HepG2 (cell line): ENCODE results near the gene CD300LG. TPM values are rescaled to one million over a fixed set of nuclear protein-coding genes. Genes with fewer than 3 reads are reported as not detected.

Experiments
- ATAC-seq: fragments of 200-7000 bp; cut with Tn5 transposase; 3 replicates; pipeline ENCODE4 v1.9.1; 2020; ENCODE audit warnings: mild to moderate bottlenecking, moderate library complexity
- BruUV-seq: library from RNA; stranded (reverse); fragments of 400-500 nt; replicated peaks from 2 replicates; lab custom pipeline; 2021; lab: Mats Ljungman, UMichigan
- CTCF ChIA-PET: fragments of 300-600 bp; formaldehyde crosslinking; extraction: SDS; loops from one replicate; lab custom pipeline; 2021; ENCODE audit warnings: low total read pairs, inconsistent platforms, low intra/inter-chr PET ratio; lab: Yijun Ruan, JAX
- POLR2A ChIA-PET: fragments of 350-600 bp; sonication (Branson Sonifier 250); formaldehyde crosslinking; loops from one replicate; lab custom pipeline; 2020; ENCODE audit warnings: antibody characterized with exemption, inconsistent platforms; lab: Yijun Ruan, JAX
- DNase-seq: peaks from one replicate; pipeline ENCODE4 v3.0.0-alpha.2; 2015; ENCODE audit warnings: low spot score
- FAIRE-seq: peaks from 3 replicates; lab custom pipeline; 2011; peaks lifted over from hg19 to GRCh38; lab: Jason Lieb, UNC
- H2AFZ ChIP-seq: one replicate; pipeline ENCODE4 v1.6.1; 2011; ENCODE audit warnings: low read length, inconsistent platforms
- H3K27ac ChIP-seq: fragments of 300-600 bp; 3 replicates; pipeline ENCODE4 v1.8.0; 2011; ENCODE audit warnings: mixed run types, mild to moderate bottlenecking, mixed read lengths, low read length, inconsistent platforms; ENCODE audit not compliant: insufficient read depth; ENCODE audit errors: extremely low read length
- H3K27me3 ChIP-seq, 2 experiments: fragments of 200-600 bp in 1 of 2; 2 replicates in 1 of 2; 3 replicates in 1 of 2; pipeline versions ENCODE4 v1.6.0 to v1.8.0; 2011; ENCODE audit warnings: low read length in 2 of 2, mild to moderate bottlenecking in 2 of 2, moderate library complexity in 2 of 2, inconsistent platforms in 1 of 2; ENCODE audit not compliant: insufficient read depth in 2 of 2, control insufficient read depth in 1 of 2
- H3K36me3 ChIP-seq, 2 experiments: fragments of 200-600 bp in 1 of 2; replicated peaks in 1 of 2; 2 replicates in 1 of 2; 3 replicates in 1 of 2; pipeline versions ENCODE4 v1.5.1 to v1.8.0; 2011; ENCODE audit warnings: low read length in 2 of 2, inconsistent platforms in 1 of 2; ENCODE audit not compliant: insufficient read depth in 2 of 2, control insufficient read depth in 1 of 2
- H3K4me1 ChIP-seq: 2 replicates; pipeline ENCODE4 v1.5.1; 2012; ENCODE audit warnings: low read length, inconsistent platforms; ENCODE audit not compliant: insufficient read depth
- H3K4me2 ChIP-seq: 2 replicates; pipeline ENCODE4 v1.6.0; 2011; ENCODE audit warnings: low read depth, low read length, inconsistent platforms
- H3K4me3 ChIP-seq, 3 experiments: fragments of 200-600 bp in 1 of 3; sonication (generic), shearing (Covaris generic) in 1 of 3; replicated peaks in 1 of 3; 2 replicates each; pipeline ENCODE4 v1.5.1; 2011 to 2016; ENCODE audit warnings: low read length in 3 of 3, inconsistent platforms in 2 of 3, low read depth in 2 of 3, mild to moderate bottlenecking in 2 of 3, control low read depth in 1 of 3, mixed read lengths in 1 of 3; ENCODE audit not compliant: insufficient read depth in 1 of 3
- H3K79me2 ChIP-seq: one replicate; pipeline ENCODE4 v1.6.1; 2011; ENCODE audit warnings: low read length, inconsistent platforms; ENCODE audit not compliant: insufficient read depth
- H3K9ac ChIP-seq: 2 replicates; pipeline ENCODE4 v1.6.0; 2011; ENCODE audit warnings: mild to moderate bottlenecking, low read depth, low read length, inconsistent platforms; ENCODE audit not compliant: insufficient read depth
- H3K9me3 ChIP-seq: 2 replicates; pipeline ENCODE4 v1.5.1; 2012; ENCODE audit warnings: mild to moderate bottlenecking, low read length
- H4K20me1 ChIP-seq: 2 replicates; pipeline ENCODE4 v1.6.0; 2011; ENCODE audit warnings: inconsistent platforms, mild to moderate bottlenecking, low read length, moderate library complexity; ENCODE audit not compliant: insufficient read depth
- ARNT ChIP-seq: fragments of 450-650 bp; IDR thresholded peaks from 2 replicates; pipeline ENCODE4 v1.6.1; 2017
- ATF7 ChIP-seq, 2 experiments: fragments of 450-650 bp in 1 of 2; sonication (generic) in 1 of 2; formaldehyde crosslinking in 1 of 2; IDR thresholded peaks; 2 replicates each; pipeline versions ENCODE4 v1.4.0 to v1.6.1; 2016 to 2020; ENCODE audit warnings: antibody characterized with exemption in 1 of 2, mild to moderate bottlenecking in 1 of 2, missing genetic modification reagents in 1 of 2
- ATM ChIP-seq: fragments of 450-650 bp; IDR thresholded peaks from 2 replicates; pipeline ENCODE4 v1.7.1; 2017; ENCODE audit warnings: mild to moderate bottlenecking, borderline replicate concordance
- BRD4 ChIP-seq: sonication (generic); formaldehyde crosslinking; IDR thresholded peaks from 2 replicates; pipeline ENCODE4 v1.4.0; 2020; ENCODE audit warnings: missing genetic modification reagents
- CBX1 ChIP-seq: IDR thresholded peaks from one replicate; pipeline ENCODE4 v1.6.1; 2016; ENCODE audit warnings: antibody characterized with exemption, low read depth
- CREM ChIP-seq, 2 experiments: sonication (generic) in 1 of 2; formaldehyde crosslinking in 1 of 2; IDR thresholded peaks; 2 replicates each; pipeline versions ENCODE4 v1.4.0 to v1.6.1; 2016 to 2020; ENCODE audit warnings: antibody characterized with exemption in 1 of 2, mild to moderate bottlenecking in 1 of 2, missing genetic modification reagents in 1 of 2
- NFRKB ChIP-seq: fragments of 450-650 bp; IDR thresholded peaks from 2 replicates; pipeline ENCODE4 v1.6.1; 2017
- PHB2 ChIP-seq: fragments of 450-650 bp; IDR thresholded peaks from 2 replicates; pipeline ENCODE4 v1.6.1; 2018; ENCODE audit not compliant: partially characterized antibody
- SAFB2 ChIP-seq: sonication (generic); formaldehyde crosslinking; IDR thresholded peaks from 2 replicates; pipeline ENCODE4 v1.5.1; 2020; ENCODE audit warnings: missing genetic modification reagents, low read depth, mild to moderate bottlenecking, borderline replicate concordance
- ZNF230 ChIP-seq: sonication (generic); formaldehyde crosslinking; IDR thresholded peaks from 2 replicates; pipeline ENCODE4 v1.4.0; 2020; ENCODE audit warnings: mild to moderate bottlenecking, missing genetic modification reagents
- ZNF567 ChIP-seq: sonication (generic); formaldehyde crosslinking; IDR thresholded peaks from 2 replicates; pipeline ENCODE4 v1.8.1; 2023; ENCODE audit warnings: mild to moderate bottlenecking, missing genetic modification reagents, borderline replicate concordance
- WGBS: methylation state at CpG from one replicate; pipeline ENCODE4 v1.1.6; 2017; ENCODE audit warnings: low lambda C conversion rate; 5-methylcytosine and 5-hydroxymethylcytosine counted together
- in situ Hi-C: cut with HindIII; loops from 2 replicates; pipeline ENCODE4 v1.10.0; 2017; ENCODE audit warnings: low pct_unique_long_range_greater_than_20kb; ENCODE audit not compliant: extremely low pct_ligation_motif_present
- intact Hi-C: fragments of 100-400 bp; cut with micrococcal nuclease; formaldehyde crosslinking; loops from one replicate; pipeline ENCODE4 v1.10.0; 2022; ENCODE audit not compliant: unreplicated experiment
- polyA plus RNA-seq, 8 experiments: library from polyadenylated mRNA; depleted of rRNA in 3 of 8; stranded (reverse) in 7 of 8; unstranded in 1 of 8; fragments of >200 nt; fragmentation: Illumina TruSeq in 4 of 8; extraction: Trizol in 4 of 8; gene quantifications; 2 replicates each; pipeline versions ENCODE4 v1.2.1 to v1.2.3, GENCODE V29; 2011 to 2016; ENCODE audit warnings: low read depth in 4 of 8, missing spikeins in 1 of 8, mixed read lengths in 1 of 8; ENCODE audit not compliant: insufficient read depth in 1 of 8
- total RNA-seq, 5 experiments: library from RNA; depleted of rRNA; stranded (reverse); fragments of >200 nt; fragmentation: Illumina TruSeq; extraction: Trizol; gene quantifications; 2 replicates each; pipeline ENCODE4 v1.2.3, GENCODE V29; 2016; ENCODE audit warnings: low read depth in 1 of 5
- TF ChIP-seq, protein P1 (sequence below): sonication (generic); formaldehyde crosslinking; IDR thresholded peaks from 2 replicates; pipeline ENCODE4 v1.4.0; 2020; ENCODE audit warnings: missing genetic modification reagents, low read depth, mild to moderate bottlenecking, borderline replicate concordance
- TF ChIP-seq, protein P2 (sequence below): sonication (generic); formaldehyde crosslinking; IDR thresholded peaks from 2 replicates; pipeline ENCODE4 v1.8.0; 2022; ENCODE audit warnings: mild to moderate bottlenecking, missing genetic modification reagents, borderline replicate concordance
- TF ChIP-seq, protein P3 (sequence below): sonication (generic); formaldehyde crosslinking; IDR thresholded peaks from 2 replicates; pipeline ENCODE4 v1.5.1; 2020; ENCODE audit warnings: missing genetic modification reagents, mild to moderate bottlenecking, borderline replicate concordance

CD300LG gene
- total and polyA plus RNA-seq, 2 of the 13 experiments (the other 11 are each of a cell fraction or from before 2014, with no cell fraction given), result not detected

DNA sequence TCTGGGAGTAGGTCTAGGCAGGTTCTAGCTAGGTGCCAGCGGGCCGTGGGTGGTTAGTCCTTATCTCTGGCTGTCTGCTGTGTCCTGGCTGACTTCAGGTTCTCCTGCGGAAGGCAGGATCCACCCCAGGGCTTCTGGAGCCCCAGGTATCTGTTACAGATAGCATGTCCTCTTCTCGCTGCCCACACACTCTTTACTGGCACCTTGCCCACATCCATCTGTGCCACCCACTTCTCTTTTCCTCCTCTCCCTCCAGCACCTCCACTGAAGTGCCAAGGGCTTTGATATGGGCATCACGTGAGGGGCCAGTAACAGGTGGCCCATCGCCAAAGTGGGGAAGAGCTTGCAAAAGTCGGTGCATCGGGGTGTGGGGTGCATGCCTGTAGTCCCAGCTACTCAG, 64.9 kb downstream of the CD300LG start:
- in situ Hi-C loops (no loop called here), intact Hi-C loops (no loop called here)
- DNase-seq, result no peak
- no peak for FAIRE-seq
- Histone ChIP-seq H3K27me3 (peaks cover 7 to 76% of the 10 kb centered on the region in 2 experiments), H3K79me2 (no peaks in the 10 kb centered on the region), H3K27ac (no peak overlapping the region), H3K4me1 (peaks cover 15% of the 10 kb centered on the region), H3K4me2 (no peak overlapping the region), H3K9ac (no peak overlapping the region), H3K36me3 (no peaks in the 10 kb centered on the region), H4K20me1 (no peaks in the 10 kb centered on the region), H3K4me3 (no peak overlapping the region), H3K9me3 (no peaks in the 10 kb centered on the region), H2AFZ (no peak overlapping the region)
- 2% methylated on average over 8 of the region's 8 CpGs for WGBS
- CTCF ChIA-PET, result interaction anchor here (1.6 kb wide), 1 partner anchor 32 kb away, joined by 4 read pairs; no protein-coding TSS in a partner anchor
- ATAC-seq, result no peak
- BruUV-seq, result no TSS peak
- no peak for TF ChIP-seq ZNF230 (CRISPR knock-in tag)
- TF ChIP-seq, protein P1, sequence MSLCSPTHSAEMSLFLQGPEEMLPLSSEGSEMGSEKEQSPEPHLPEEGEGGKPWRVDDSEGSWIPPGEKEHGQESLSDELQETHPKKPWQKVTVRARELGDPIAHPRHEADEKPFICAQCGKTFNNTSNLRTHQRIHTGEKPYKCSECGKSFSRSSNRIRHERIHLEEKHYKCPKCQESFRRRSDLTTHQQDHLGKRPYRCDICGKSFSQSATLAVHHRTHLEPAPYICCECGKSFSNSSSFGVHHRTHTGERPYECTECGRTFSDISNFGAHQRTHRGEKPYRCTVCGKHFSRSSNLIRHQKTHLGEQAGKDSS (CRISPR knock-in tag), result no peak
- TF ChIP-seq BRD4 (CRISPR knock-in tag), result no peak
- POLR2A ChIA-PET, result no interaction called here

DNA sequence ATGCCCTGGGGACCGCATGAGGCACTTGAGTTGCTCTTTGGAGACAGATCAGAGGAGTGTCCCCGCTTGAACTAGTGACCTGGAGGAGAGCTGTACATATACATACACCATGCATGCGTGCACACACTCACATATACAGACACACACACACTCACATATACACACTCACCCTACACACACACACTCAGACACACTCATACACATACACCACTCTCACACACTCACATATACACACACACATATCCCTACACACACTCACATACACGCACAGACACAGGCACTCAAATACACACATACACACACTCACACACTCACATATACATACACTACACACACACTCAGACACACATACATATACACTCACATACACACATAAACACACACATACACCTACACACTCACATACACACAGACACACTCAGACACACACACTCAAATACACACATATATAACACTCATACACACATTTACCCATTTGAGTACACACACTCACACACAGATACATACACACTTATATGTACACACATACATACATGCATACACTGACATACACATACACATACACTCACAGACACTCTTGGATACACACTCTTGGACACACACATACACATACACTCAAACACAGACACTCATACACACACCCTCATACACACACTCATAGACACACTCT, 65.8 kb downstream of the CD300LG start:
- H3K9me3 ChIP-seq, result no peaks in the 10 kb centered on the region
- H3K4me1 ChIP-seq, result peaks cover 7% of the 10 kb centered on the region
- no peak overlapping the region for H3K4me3 ChIP-seq
- 5% methylated on average over 4 of the region's 4 CpGs for WGBS
- DNase-seq (no peak), FAIRE-seq (no peak), ATAC-seq (no peak)
- H3K27ac ChIP-seq, result no peak overlapping the region
- H3K4me2 ChIP-seq, result no peak overlapping the region
- peaks cover 8 to 76% of the 10 kb centered on the region in 2 experiments; a peak in 4 of 5 replicates for H3K27me3 ChIP-seq
- no peak overlapping the region for H2AFZ ChIP-seq
- H4K20me1 ChIP-seq, result no peaks in the 10 kb centered on the region
- CTCF ChIA-PET, result no interaction called here
- no TSS peak for BruUV-seq
- no peaks in the 10 kb centered on the region for H3K79me2 ChIP-seq
- intact Hi-C loops, result no loop called here
- in situ Hi-C loops, result no loop called here
- H3K9ac ChIP-seq, result no peak overlapping the region
- no peaks in the 10 kb centered on the region for H3K36me3 ChIP-seq
- POLR2A ChIA-PET, result no interaction called here
- TF ChIP-seq, protein P2, sequence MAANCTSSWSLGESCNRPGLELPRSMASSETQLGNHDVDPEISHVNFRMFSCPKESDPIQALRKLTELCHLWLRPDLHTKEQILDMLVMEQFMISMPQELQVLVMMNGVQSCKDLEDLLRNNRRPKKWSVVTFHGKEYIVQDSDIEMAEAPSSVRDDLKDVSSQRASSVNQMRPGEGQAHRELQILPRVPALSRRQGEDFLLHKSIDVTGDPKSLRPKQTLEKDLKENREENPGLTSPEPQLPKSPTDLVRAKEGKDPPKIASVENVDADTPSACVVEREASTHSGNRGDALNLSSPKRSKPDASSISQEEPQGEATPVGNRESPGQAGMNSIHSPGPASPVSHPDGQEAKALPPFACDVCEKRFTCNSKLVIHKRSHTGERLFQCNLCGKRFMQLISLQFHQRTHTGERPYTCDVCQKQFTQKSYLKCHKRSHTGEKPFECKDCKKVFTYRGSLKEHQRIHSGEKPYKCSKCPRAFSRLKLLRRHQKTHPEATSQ (CRISPR knock-in tag), result no peak
- TF ChIP-seq NFRKB (peak; percentile 50; the same call in 1 of the 2 replicates), PHB2 (peak; percentile 66), ATF7 (IDR thresholded peaks at IDR 0.05) (peak; percentile 26; the same call in 1 of the 2 replicates), ATF7 (CRISPR knock-in tag; IDR thresholded peaks at IDR 0.05) (no peak), ATM (peak; percentile 67; the same call in 1 of the 2 replicates), CREM (IDR thresholded peaks at IDR 0.05) (no peak), CREM (CRISPR knock-in tag; IDR thresholded peaks at IDR 0.05) (no peak), SAFB2 (no peak), CBX1 (no peak), ARNT (peak; percentile 34; the same call in 1 of the 2 replicates), ZNF567 (CRISPR knock-in tag) (no peak)
- TF ChIP-seq, protein P3, sequence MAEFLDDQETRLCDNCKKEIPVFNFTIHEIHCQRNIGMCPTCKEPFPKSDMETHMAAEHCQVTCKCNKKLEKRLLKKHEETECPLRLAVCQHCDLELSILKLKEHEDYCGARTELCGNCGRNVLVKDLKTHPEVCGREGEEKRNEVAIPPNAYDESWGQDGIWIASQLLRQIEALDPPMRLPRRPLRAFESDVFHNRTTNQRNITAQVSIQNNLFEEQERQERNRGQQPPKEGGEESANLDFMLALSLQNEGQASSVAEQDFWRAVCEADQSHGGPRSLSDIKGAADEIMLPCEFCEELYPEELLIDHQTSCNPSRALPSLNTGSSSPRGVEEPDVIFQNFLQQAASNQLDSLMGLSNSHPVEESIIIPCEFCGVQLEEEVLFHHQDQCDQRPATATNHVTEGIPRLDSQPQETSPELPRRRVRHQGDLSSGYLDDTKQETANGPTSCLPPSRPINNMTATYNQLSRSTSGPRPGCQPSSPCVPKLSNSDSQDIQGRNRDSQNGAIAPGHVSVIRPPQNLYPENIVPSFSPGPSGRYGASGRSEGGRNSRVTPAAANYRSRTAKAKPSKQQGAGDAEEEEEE (CRISPR knock-in tag), result no peak
